H7 (cell line): Measurements from ENCODE around the gene PALD1. TPM values are rescaled to one million over a fixed set of nuclear protein-coding genes. Genes with fewer than 3 reads are reported as not detected.
A peak's percentile ranks its signal among the peaks of the same experiment; 100 is the strongest.

ENCODE experiments used
- DNase-seq: peaks from one replicate; pipeline ENCODE4 v3.0.0; 2012
- H3K27me3 ChIP-seq: 2 replicates; pipeline ENCODE4 v1.6.0; 2011; ENCODE audit warnings: mild to moderate bottlenecking, low read length; ENCODE audit not compliant: control insufficient read depth, insufficient read depth
- H3K36me3 ChIP-seq: replicated peaks from 2 replicates; pipeline ENCODE4 v1.5.1; 2011; ENCODE audit warnings: low read length; ENCODE audit not compliant: control insufficient read depth, insufficient read depth
- H3K4me3 ChIP-seq: 2 replicates; pipeline ENCODE4 v1.5.1; 2011; ENCODE audit warnings: low read depth, mild to moderate bottlenecking, control low read depth, low read length, moderate library complexity; ENCODE audit not compliant: insufficient read depth
- total RNA-seq: library from RNA; depleted of rRNA; stranded (reverse); fragments of >200 nt; shearing (Covaris generic); gene quantifications from 2 replicates; pipeline ENCODE4 v1.2.3, GENCODE V29; 2014

PALD1 gene
- total RNA-seq, 1 experiment from 2014 or later, result 51.9 TPM

DNA sequence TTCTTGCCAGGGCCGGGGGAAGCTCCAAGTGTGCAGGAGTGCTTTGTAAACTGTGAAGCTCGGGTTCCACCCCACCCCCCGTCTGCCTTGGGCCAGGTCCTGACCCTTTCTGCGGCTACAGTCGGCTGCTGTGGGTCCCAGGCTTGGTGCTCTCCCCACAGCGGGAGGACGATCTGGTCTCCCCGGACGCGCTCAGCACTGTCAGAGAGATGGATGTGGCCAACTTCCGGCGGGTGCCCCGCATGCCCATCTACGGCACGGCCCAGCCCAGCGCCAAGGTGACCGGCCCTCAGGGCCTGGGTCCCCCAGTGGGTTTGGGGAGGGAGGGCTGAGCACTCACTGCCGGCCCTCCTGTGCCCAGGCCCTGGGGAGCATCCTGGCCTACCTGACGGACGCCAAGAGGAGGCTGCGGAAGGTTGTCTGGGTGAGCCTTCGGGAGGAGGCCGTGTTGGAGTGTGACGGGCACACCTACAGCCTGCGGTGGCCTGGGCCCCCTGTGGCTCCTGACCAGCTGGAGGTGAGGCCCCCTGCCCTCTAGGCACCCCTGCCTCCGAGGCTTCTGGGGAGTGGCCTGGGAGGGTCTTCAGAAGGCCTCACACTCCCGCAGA lies 60.3 kb downstream of the PALD1 start:
- H3K4me3 ChIP-seq, result no peak overlapping the region
- DNase-seq, result peak; percentile 52
- H3K36me3 ChIP-seq, result peaks cover 10% of the 10 kb centered on the region
- no peaks in the 10 kb centered on the region for H3K27me3 ChIP-seq

GRCh38 chr10:70539471-70539870 lies 60.9 kb downstream of the PALD1 start:
- Histone ChIP-seq H3K27me3 (no peaks in the 10 kb centered on the region), H3K4me3 (no peak overlapping the region), H3K36me3 (peaks cover 12% of the 10 kb centered on the region)

GRCh38 chr10:70540089-70540788 lies 61.7 kb downstream of the PALD1 start:
- H3K27me3 ChIP-seq, result no peaks in the 10 kb centered on the region
- H3K36me3 ChIP-seq, result peaks cover 12% of the 10 kb centered on the region
- DNase-seq, result peak; percentile 95
- H3K4me3 ChIP-seq, result no peak overlapping the region

More at GRCh38 chr10:70539471-70539870, 60.9 kb downstream of the PALD1 start:
- DNase-seq, result peak; percentile 49

DNA sequence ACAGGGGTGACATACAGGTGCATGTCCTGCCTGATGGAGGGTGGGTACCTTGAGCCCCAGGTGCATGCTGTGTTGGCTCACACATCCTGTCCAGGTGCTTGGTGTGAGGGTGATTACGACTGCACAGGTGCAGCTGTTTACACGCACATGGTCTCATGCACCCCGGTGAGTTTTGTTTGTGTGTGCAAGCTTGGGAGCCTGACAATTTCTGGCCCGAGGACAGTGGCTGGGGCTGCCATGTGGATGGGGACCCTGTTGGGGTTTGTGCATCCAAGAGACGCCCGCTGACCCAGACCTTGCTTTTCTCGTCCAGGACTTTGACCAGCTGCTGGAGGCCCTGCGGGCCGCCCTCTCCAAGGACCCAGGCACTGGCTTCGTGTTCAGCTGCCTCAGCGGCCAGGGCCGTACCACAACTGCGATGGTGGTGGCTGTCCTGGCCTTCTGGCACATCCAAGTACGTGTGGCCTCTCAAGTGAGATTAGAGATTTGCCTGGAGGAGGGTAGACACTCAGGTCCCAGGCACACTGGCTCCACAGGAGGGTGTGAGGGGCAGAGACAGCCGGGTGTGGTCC lies 62.3 kb downstream of the PALD1 start:
- no peak overlapping the region for H3K4me3 ChIP-seq
- H3K27me3 ChIP-seq, result no peaks in the 10 kb centered on the region
- peaks cover 12% of the 10 kb centered on the region for H3K36me3 ChIP-seq
- DNase-seq, result no peak

GRCh38 chr10:70541736-70542564 lies 63.4 kb downstream of the PALD1 start:
- no peak for DNase-seq
- peaks cover 12% of the 10 kb centered on the region for H3K36me3 ChIP-seq
- H3K27me3 ChIP-seq, result no peaks in the 10 kb centered on the region
- H3K4me3 ChIP-seq, result no peak overlapping the region

DNA sequence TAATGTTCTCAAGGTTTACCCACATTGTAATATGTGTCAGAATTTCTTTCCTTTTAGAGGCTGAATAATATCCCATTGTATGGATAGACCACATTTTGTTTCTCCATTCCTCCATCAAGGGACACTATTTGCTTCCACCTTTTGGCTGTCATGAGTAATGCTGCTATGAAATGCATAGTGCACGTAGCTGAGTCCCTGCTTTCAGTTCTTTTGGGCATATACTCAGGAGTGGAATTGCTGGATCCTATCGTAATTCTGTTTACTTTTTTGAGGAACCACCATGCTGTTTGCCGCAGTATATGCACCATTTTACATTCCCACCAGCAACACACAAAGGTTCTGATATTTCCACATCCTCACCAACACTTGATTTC lies 64.0 kb downstream of the PALD1 start:
- Histone ChIP-seq H3K27me3 (no peaks in the 10 kb centered on the region), H3K36me3 (peaks cover 13% of the 10 kb centered on the region), H3K4me3 (no peak overlapping the region)
- DNase-seq, result no peak

GRCh38 chr10:70543911-70544310 lies 65.3 kb downstream of the PALD1 start:
- Histone ChIP-seq H3K27me3 (no peaks in the 10 kb centered on the region), H3K36me3 (peaks cover 11% of the 10 kb centered on the region), H3K4me3 (no peak overlapping the region)
- DNase-seq, result no peak

GRCh38 chr10:70544431-70545340 lies 66.1 kb downstream of the PALD1 start:
- no peak for DNase-seq
- no peaks in the 10 kb centered on the region for H3K27me3 ChIP-seq

GRCh38 chr10:70546584-70546983 lies 68.0 kb downstream of the PALD1 start:
- no peak overlapping the region for H3K4me3 ChIP-seq
- H3K36me3 ChIP-seq, result peaks cover 11% of the 10 kb centered on the region
- H3K27me3 ChIP-seq, result no peaks in the 10 kb centered on the region
- no peak for DNase-seq

More at GRCh38 chr10:70544431-70545340, 66.1 kb downstream of the PALD1 start:
- H3K36me3 ChIP-seq, result peaks cover 11% of the 10 kb centered on the region
- H3K4me3 ChIP-seq, result no peak overlapping the region

DNA sequence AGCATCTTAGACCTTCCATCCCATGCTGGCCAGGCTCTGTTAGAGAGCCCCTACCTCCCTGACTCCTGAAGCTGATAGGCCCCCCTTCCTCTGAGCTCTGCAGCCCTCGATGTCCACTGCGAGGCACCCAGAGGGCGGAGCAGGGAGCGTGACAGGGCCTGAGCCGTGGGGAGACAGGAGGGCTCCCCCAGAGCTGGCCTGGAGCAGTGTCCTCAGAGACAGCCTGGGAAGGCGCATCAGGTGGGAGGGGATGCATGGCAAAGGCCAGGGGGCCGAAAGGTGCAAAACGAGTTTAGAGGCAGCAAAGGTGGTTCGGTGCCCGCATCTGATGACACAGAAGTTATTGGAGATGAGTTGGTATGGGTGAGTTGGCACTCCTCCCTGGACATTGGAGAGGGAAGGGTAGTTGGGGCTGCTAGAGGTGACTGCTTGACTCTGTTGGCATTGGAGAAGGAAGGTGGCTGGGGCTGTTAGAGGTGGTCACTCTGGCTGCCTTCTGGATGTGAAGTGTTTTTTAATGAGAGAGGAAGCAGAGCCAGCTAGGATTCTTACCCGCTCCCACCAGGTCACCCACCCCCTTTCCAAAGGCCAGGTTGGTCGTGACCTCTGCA lies 70.9 kb downstream of the PALD1 start:
- DNase-seq, result no peak
- H3K4me3 ChIP-seq, result no peak overlapping the region
- H3K36me3 ChIP-seq, result peaks cover 11% of the 10 kb centered on the region
- H3K27me3 ChIP-seq, result no peaks in the 10 kb centered on the region

DNA sequence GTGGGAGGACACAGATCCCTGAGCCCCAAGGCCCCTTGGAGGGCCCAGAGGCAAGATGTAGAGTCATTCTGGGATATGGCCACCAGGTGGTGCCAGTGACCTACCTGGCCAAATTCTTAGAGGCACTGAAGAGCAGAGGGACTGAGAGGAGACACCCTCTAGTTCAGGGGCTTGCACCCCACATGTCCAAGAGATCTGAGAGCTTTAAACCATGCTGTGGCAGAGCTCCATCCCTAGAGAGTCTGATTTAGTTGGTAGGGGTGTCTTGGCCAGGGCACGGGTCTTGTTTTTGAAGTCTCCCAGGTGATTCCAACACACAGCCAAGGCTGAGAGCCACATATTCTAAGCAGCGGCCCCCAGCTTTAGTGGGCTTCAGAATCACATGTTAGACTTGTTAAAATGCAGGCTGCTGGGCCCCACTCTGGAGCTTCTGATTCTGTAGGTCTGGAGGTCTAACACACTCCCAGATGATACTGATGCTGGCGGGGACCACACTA lies 71.4 kb downstream of the PALD1 start:
- DNase-seq, result peak; percentile 90
- Histone ChIP-seq H3K4me3 (no peak overlapping the region), H3K36me3 (peaks cover 11% of the 10 kb centered on the region), H3K27me3 (no peaks in the 10 kb centered on the region)

- Histone ChIP-seq H3K4me3 (no peak overlapping the region), H3K36me3 (peaks cover 11% of the 10 kb centered on the region), H3K27me3 (no peaks in the 10 kb centered on the region)
- DNase-seq, result no peak
Measured at GRCh38 chr10:70550459-70550858, 71.9 kb downstream of the PALD1 start.

DNA sequence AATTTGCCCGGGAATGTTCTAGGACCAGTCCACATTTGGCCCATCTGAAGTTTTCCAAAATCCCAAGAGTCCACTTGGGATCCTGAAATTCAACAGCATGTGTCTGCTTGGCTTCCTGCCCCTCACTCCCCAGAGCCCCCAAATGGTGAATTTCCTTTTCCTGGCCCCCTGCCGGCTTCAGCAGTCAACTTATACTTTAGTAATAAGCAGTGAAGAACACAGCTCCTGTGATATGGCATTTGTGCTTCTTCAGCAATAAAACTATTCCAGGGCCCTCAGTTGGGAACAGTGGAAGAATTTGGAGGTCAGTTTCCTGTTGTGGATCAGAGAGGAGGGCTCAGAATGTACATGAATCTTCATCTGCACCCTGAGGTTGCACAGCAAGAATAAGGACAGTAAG lies 72.9 kb downstream of the PALD1 start:
- peaks cover 11% of the 10 kb centered on the region for H3K36me3 ChIP-seq

More for the DNA sequence above, 72.9 kb downstream of the PALD1 start:
- no peaks in the 10 kb centered on the region for H3K27me3 ChIP-seq
- no peak for DNase-seq
- no peak overlapping the region for H3K4me3 ChIP-seq
